Panc1 (cell line): ENCODE data around the gene MARCHF3. TPM values are rescaled to one million over a fixed set of nuclear protein-coding genes. Genes with fewer than 3 reads are reported as not detected.

Experiments
- ATAC-seq: fragments of 200-7000 bp; cut with Tn5 transposase; 2 replicates; pipeline ENCODE4 v1.9.1; 2020; ENCODE audit warnings: mild to moderate bottlenecking, moderate library complexity
- BruUV-seq: library from RNA; stranded (reverse); fragments of 400-500 nt; replicated peaks from 2 replicates; lab custom pipeline; 2021; lab: Mats Ljungman, UMichigan
- CTCF ChIA-PET: fragments of 300-600 bp; sonication (Branson Sonifier 250); formaldehyde crosslinking; loops from one replicate; lab custom pipeline; 2022; ENCODE audit warnings: antibody characterized with exemption; lab: Charles Lee
- POLR2A ChIA-PET: fragments of 300-600 bp; sonication (Branson Sonifier 250); formaldehyde crosslinking; loops from one replicate; lab custom pipeline; 2022; ENCODE audit warnings: antibody characterized with exemption; lab: Charles Lee
- DNase-seq: peaks from one replicate; pipeline ENCODE4 v3.0.0-alpha.2; 2010; ENCODE audit warnings: low read depth, low spot score
- H3K27ac ChIP-seq: 2 replicates; pipeline ENCODE4 v1.5.1; 2011; ENCODE audit warnings: mild to moderate bottlenecking, low read length, inconsistent platforms
- H3K27me3 ChIP-seq: fragments of 200-500 bp; sonication (Bioruptor generic); 2 replicates; pipeline ENCODE4 v1.6.0; 2014; ENCODE audit warnings: low read length, inconsistent platforms; ENCODE audit not compliant: control insufficient read depth, insufficient read depth
- H3K36me3 ChIP-seq: fragments of 200-500 bp; sonication (Bioruptor generic); 2 replicates; pipeline ENCODE4 v1.5.1; 2014; ENCODE audit warnings: inconsistent platforms, mild to moderate bottlenecking, low read length, moderate library complexity; ENCODE audit not compliant: control insufficient read depth, insufficient read depth
- H3K4me1 ChIP-seq: 2 replicates; pipeline ENCODE4 v1.5.1; 2011; ENCODE audit warnings: inconsistent platforms, mild to moderate bottlenecking, low read length, moderate library complexity; ENCODE audit not compliant: control insufficient read depth, insufficient read depth
- H3K4me3 ChIP-seq, 2 experiments: 2 replicates each; pipeline ENCODE4 v1.5.1; 2011 to 2012; ENCODE audit warnings: low read depth in 2 of 2, low read length in 2 of 2, mild to moderate bottlenecking in 2 of 2, inconsistent platforms in 1 of 2, moderate library complexity in 1 of 2
- H3K9me3 ChIP-seq: fragments of 200-500 bp; sonication (Bioruptor generic); 2 replicates; pipeline ENCODE4 v1.5.1; 2014; ENCODE audit warnings: low read depth, mild to moderate bottlenecking, inconsistent platforms, low read length, moderate library complexity; ENCODE audit not compliant: control insufficient read depth, insufficient read depth
- CTCF ChIP-seq: fragments of 450-650 bp; IDR thresholded peaks from 2 replicates; pipeline ENCODE4 v1.5.1; 2017; ENCODE audit warnings: mild to moderate bottlenecking
- POLR2AphosphoS5 ChIP-seq: IDR thresholded peaks from 2 replicates; pipeline ENCODE4 v1.6.1; 2012; ENCODE audit warnings: mild to moderate bottlenecking, low read depth, low read length, moderate library complexity
- REST ChIP-seq, 2 experiments: IDR thresholded peaks; 2 replicates each; pipeline ENCODE4 v1.6.1; 2011 to 2012; ENCODE audit warnings: low read depth in 2 of 2, control low read depth in 1 of 2, low read length in 1 of 2, mild to moderate bottlenecking in 1 of 2, moderate library complexity in 1 of 2; ENCODE audit not compliant: insufficient read depth in 1 of 2
- SIN3A ChIP-seq: IDR thresholded peaks from 2 replicates; pipeline ENCODE4 v1.6.1; 2012; ENCODE audit warnings: low read depth, mild to moderate bottlenecking, low read length, moderate library complexity, borderline replicate concordance; ENCODE audit not compliant: insufficient read depth
- TCF7L2 ChIP-seq: IDR thresholded peaks from 2 replicates; pipeline ENCODE4 v1.6.1; 2011; ENCODE audit warnings: mild to moderate bottlenecking, low read depth, low read length, inconsistent platforms
- in situ Hi-C: cut with HindIII; loops from 2 replicates; pipeline ENCODE4 v1.10.0; 2016; ENCODE audit warnings: low sequenced_read_pairs, low pct_unique_long_range_greater_than_20kb
- intact Hi-C: fragments of 100-400 bp; cut with micrococcal nuclease; formaldehyde crosslinking; loops from one replicate; pipeline ENCODE4 v1.10.0; 2022; ENCODE audit not compliant: unreplicated experiment
- total RNA-seq: library from RNA; stranded (reverse); gene quantifications from one replicate; pipeline ENCODE4 v1.2.1, GENCODE V29; 2021; ENCODE audit not compliant: unreplicated experiment

MARCHF3 gene
- total RNA-seq, 1 experiment from 2014 or later = 3.0 TPM

- intact Hi-C loops (no loop called here), in situ Hi-C loops (no loop called here)
- TF ChIP-seq REST (IDR thresholded peaks at IDR 0.05; ENCODE audit: insufficient read depth in 1 of 2, low read depth in 2 of 2, low read length in 1 of 2) = no peak
- BruUV-seq = no TSS peak
- Histone ChIP-seq H3K27me3 (no peaks in the 10 kb centered on the region), H3K4me3 (no peak overlapping the region), H3K27ac (no peak overlapping the region), H3K36me3 (no peaks in the 10 kb centered on the region), H3K9me3 (no peaks in the 10 kb centered on the region), H3K4me1 (no peaks in the 10 kb centered on the region)
- ChIA-PET POLR2A (no interaction called here), CTCF (no interaction called here)
- no peak for ATAC-seq
- DNase-seq = no peak
These were observed 18.3 kb downstream of the MARCHF3 start for GRCh38 chr5:127011961-127012644.

- TF ChIP-seq SIN3A (no peak), TCF7L2 (no peak), CTCF (no peak), POLR2AphosphoS5 (no peak), REST (IDR thresholded peaks at IDR 0.05; ENCODE audit: insufficient read depth in 1 of 2, low read depth in 2 of 2, low read length in 1 of 2) (no peak)
- no peaks in the 10 kb centered on the region for H3K27me3 ChIP-seq
- H3K4me1 ChIP-seq = no peaks in the 10 kb centered on the region
- in situ Hi-C loops = no loop called here
- H3K27ac ChIP-seq = no peak overlapping the region
- no peak overlapping the region for H3K4me3 ChIP-seq
- DNase-seq (no peak), ATAC-seq (no peak)
- ChIA-PET POLR2A (no interaction called here), CTCF (no interaction called here)
- intact Hi-C loops = no loop called here
- H3K9me3 ChIP-seq = no peaks in the 10 kb centered on the region
- no peaks in the 10 kb centered on the region for H3K36me3 ChIP-seq
- no TSS peak for BruUV-seq
These were observed 19.2 kb downstream of the MARCHF3 start for GRCh38 chr5:127011153-127011552.
